Caco-2 (cell line): ENCODE measurements around the gene TRIP13. TPM values are rescaled to one million over a fixed set of nuclear protein-coding genes. Genes with fewer than 3 reads are reported as not detected.

ENCODE experiments used
- BruUV-seq: library from RNA; stranded (reverse); fragments of 400-500 nt; replicated peaks from 2 replicates; lab custom pipeline; 2021; lab: Mats Ljungman, UMichigan
- CTCF ChIA-PET: fragments of 300-600 bp; sonication (Branson Sonifier 250); formaldehyde crosslinking; loops from one replicate; lab custom pipeline; 2022; ENCODE audit warnings: antibody characterized with exemption; lab: Charles Lee
- POLR2A ChIA-PET: fragments of 300-600 bp; sonication (Branson Sonifier 250); formaldehyde crosslinking; loops from one replicate; lab custom pipeline; 2022; ENCODE audit warnings: antibody characterized with exemption; lab: Charles Lee
- DNase-seq, 2 experiments: peaks; one replicate each; pipeline versions ENCODE4 v3.0.0 to v3.0.0-alpha.2; 2020 to 2022
- H3K27me3 ChIP-seq: replicated peaks from 2 replicates; pipeline ENCODE4 v1.6.0; 2011; ENCODE audit warnings: low read length; ENCODE audit not compliant: control insufficient read depth, insufficient read depth
- H3K36me3 ChIP-seq: 2 replicates; pipeline ENCODE4 v1.5.1; 2011; ENCODE audit warnings: low read length; ENCODE audit not compliant: control insufficient read depth, insufficient read depth
- H3K4me1 ChIP-seq: fragments of 250-450 bp; sonication (Bioruptor Pico); 2 replicates; pipeline ENCODE4 v1.5.1; 2020; ENCODE audit warnings: mild to moderate bottlenecking
- H3K4me3 ChIP-seq: 2 replicates; pipeline ENCODE4 v1.5.1; 2011; ENCODE audit warnings: low read depth, mild to moderate bottlenecking, control low read depth, low read length
- H3K9me3 ChIP-seq: fragments of 250-450 bp; sonication (Bioruptor Pico); 2 replicates; pipeline ENCODE4 v1.5.1; 2020; ENCODE audit warnings: mild to moderate bottlenecking, moderate library complexity
- H3K27ac Mint-ChIP-seq: one replicate; pipeline ENCODE4 v1.8.0; 2022; ENCODE audit warnings: mixed read lengths; ENCODE audit not compliant: unreplicated experiment
- H3K27me3 Mint-ChIP-seq: one replicate; pipeline ENCODE4 v1.8.0; 2022; ENCODE audit warnings: mixed read lengths; ENCODE audit not compliant: insufficient read depth, unreplicated experiment
- H3K36me3 Mint-ChIP-seq: one replicate; pipeline ENCODE4 v1.8.0; 2022; ENCODE audit warnings: mild to moderate bottlenecking, mixed read lengths; ENCODE audit not compliant: insufficient read depth, unreplicated experiment
- H3K4me1 Mint-ChIP-seq: one replicate; pipeline ENCODE4 v1.8.0; 2022; ENCODE audit warnings: low read depth, mixed read lengths; ENCODE audit not compliant: unreplicated experiment
- H3K4me3 Mint-ChIP-seq: one replicate; pipeline ENCODE4 v1.8.0; 2022; ENCODE audit warnings: mild to moderate bottlenecking, moderate library complexity, mixed read lengths; ENCODE audit not compliant: unreplicated experiment
- H3K9me3 Mint-ChIP-seq: one replicate; pipeline ENCODE4 v1.8.0; 2022; ENCODE audit warnings: mixed read lengths; ENCODE audit not compliant: unreplicated experiment
- CTCF ChIP-seq, 2 experiments: fragments of 200-600 bp in 1 of 2; IDR thresholded peaks; 1 replicate in 1 of 2; 2 replicates in 1 of 2; pipeline versions ENCODE4 v1.5.1 to v1.8.0; 2011 to 2022; ENCODE audit warnings: antibody characterized with exemption in 1 of 2, control low read depth in 1 of 2, inconsistent platforms in 1 of 2, low read depth in 1 of 2, low read length in 1 of 2, mild to moderate bottlenecking in 1 of 2, moderate library complexity in 1 of 2; ENCODE audit not compliant: insufficient read depth in 1 of 2, severe bottlenecking in 1 of 2, unreplicated experiment in 1 of 2
- intact Hi-C: fragments of 100-400 bp; cut with micrococcal nuclease; formaldehyde crosslinking; loops from one replicate; pipeline ENCODE4 v1.10.0; 2022; ENCODE audit not compliant: unreplicated experiment
- total RNA-seq: library from RNA; stranded (reverse); gene quantifications from 2 replicates; pipeline ENCODE4 v1.2.3, GENCODE V29; 2022

The TRIP13 gene
- total RNA-seq, 1 experiment from 2014 or later, result 42.5 TPM

- peaks cover 59% of the 10 kb centered on the region for H3K36me3 Mint-ChIP-seq
- H3K27me3 Mint-ChIP-seq, result no peaks in the 10 kb centered on the region
- H3K4me1 ChIP-seq, result no peaks in the 10 kb centered on the region
- H3K27me3 ChIP-seq, result no peaks in the 10 kb centered on the region
- no peak for TF ChIP-seq CTCF (IDR thresholded peaks at IDR 0.05; ENCODE audit: insufficient read depth in 1 of 2, low read depth in 1 of 2, low read length in 1 of 2, severe bottlenecking in 1 of 2, unreplicated experiment in 1 of 2)
- no peak overlapping the region for H3K27ac Mint-ChIP-seq
- peaks cover 4% of the 10 kb centered on the region for H3K36me3 ChIP-seq
- H3K9me3 ChIP-seq, result no peaks in the 10 kb centered on the region
- CTCF ChIA-PET, result interaction anchor here (1.1 kb wide), 1 partner anchor 11 kb away, joined by 5 read pairs; the partner anchor contains the start of genes BRD9 and TRIP13
- no peak overlapping the region for H3K4me3 ChIP-seq
- no peak for DNase-seq
- no peaks in the 10 kb centered on the region for H3K4me1 Mint-ChIP-seq
- no peaks in the 10 kb centered on the region for H3K9me3 Mint-ChIP-seq
- intact Hi-C loops, result loop anchor here (2.0 kb wide), 1 partner anchor 233 kb away; no protein-coding TSS in a partner anchor
- no TSS peak for BruUV-seq
- POLR2A ChIA-PET, result no interaction called here
- no peak overlapping the region for H3K4me3 Mint-ChIP-seq
These were observed 11.0 kb downstream of the TRIP13 start for GRCh38 chr5:903756-904096.

- H3K4me3 ChIP-seq, result no peak overlapping the region
- H3K4me1 Mint-ChIP-seq, result no peaks in the 10 kb centered on the region
- BruUV-seq, result no TSS peak
- CTCF ChIA-PET, result interaction anchor here (0.7 kb wide), 1 partner anchor 13 kb away, joined by 4 read pairs; the partner anchor contains the start of genes BRD9 and TRIP13
- H3K36me3 Mint-ChIP-seq, result peaks cover 71% of the 10 kb centered on the region
- H3K27me3 ChIP-seq, result no peaks in the 10 kb centered on the region
- intact Hi-C loops, result no loop called here
- POLR2A ChIA-PET, result no interaction called here
- peaks cover 7% of the 10 kb centered on the region for H3K36me3 ChIP-seq
- H3K4me1 ChIP-seq, result no peaks in the 10 kb centered on the region
- H3K27ac Mint-ChIP-seq, result no peak overlapping the region
- no peak for DNase-seq
- H3K9me3 ChIP-seq, result no peaks in the 10 kb centered on the region
- no peaks in the 10 kb centered on the region for H3K9me3 Mint-ChIP-seq
- TF ChIP-seq CTCF (IDR thresholded peaks at IDR 0.05; ENCODE audit: insufficient read depth in 1 of 2, low read depth in 1 of 2, low read length in 1 of 2, severe bottlenecking in 1 of 2, unreplicated experiment in 1 of 2), result no peak
- H3K27me3 Mint-ChIP-seq, result no peaks in the 10 kb centered on the region
- H3K4me3 Mint-ChIP-seq, result no peak overlapping the region
These were observed 12.5 kb downstream of the TRIP13 start for GRCh38 chr5:905139-905642.

GRCh38 chr5:907366-907910 is 14.8 kb downstream of the TRIP13 start:
- H3K27ac Mint-ChIP-seq, result no peak overlapping the region
- Histone ChIP-seq H3K4me3 (no peak overlapping the region), H3K36me3 (peaks cover 7% of the 10 kb centered on the region), H3K4me1 (no peaks in the 10 kb centered on the region), H3K27me3 (no peaks in the 10 kb centered on the region), H3K9me3 (no peaks in the 10 kb centered on the region)
- POLR2A ChIA-PET, result no interaction called here
- no TSS peak for BruUV-seq
- no peaks in the 10 kb centered on the region for H3K27me3 Mint-ChIP-seq
- H3K9me3 Mint-ChIP-seq, result no peaks in the 10 kb centered on the region
- TF ChIP-seq CTCF (IDR thresholded peaks at IDR 0.05; ENCODE audit: insufficient read depth in 1 of 2, low read depth in 1 of 2, low read length in 1 of 2, severe bottlenecking in 1 of 2, unreplicated experiment in 1 of 2), result no peak
- H3K4me1 Mint-ChIP-seq, result no peaks in the 10 kb centered on the region
- DNase-seq, result no peak
- H3K36me3 Mint-ChIP-seq, result peaks cover 84% of the 10 kb centered on the region
- intact Hi-C loops, result no loop called here
- CTCF ChIA-PET, result no interaction called here
- no peak overlapping the region for H3K4me3 Mint-ChIP-seq
